NCI-H2081 treated with DMSO at 0.1 percent for 48 hours (cell line): ENCODE results near the gene L3MBTL4.

ENCODE experiments used
- DNase-seq: peaks from one replicate; lab custom pipeline; 2025; lab: John Stamatoyannopoulos, UW

L3MBTL4 gene

DNA sequence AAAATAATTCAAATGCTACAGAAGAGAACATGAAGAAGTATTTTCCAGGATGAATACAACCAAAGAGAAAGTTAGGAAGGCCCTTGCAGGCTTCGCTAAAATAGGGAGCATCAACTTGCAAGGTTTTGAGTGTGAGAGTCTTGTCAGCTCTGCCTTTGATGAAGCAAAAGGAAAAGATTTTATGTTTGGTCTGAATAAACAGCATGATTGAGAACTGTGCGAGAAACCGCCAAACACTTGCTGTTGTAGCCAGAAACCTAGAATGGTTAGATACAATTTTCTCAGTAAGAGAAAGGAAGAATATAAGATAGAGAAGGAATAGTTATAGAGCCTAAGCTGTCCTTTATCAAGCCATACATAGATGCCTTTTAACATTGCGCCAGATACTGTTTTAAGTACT lies 163.6 kb downstream of the L3MBTL4 start:
- no peak for DNase-seq

DNA sequence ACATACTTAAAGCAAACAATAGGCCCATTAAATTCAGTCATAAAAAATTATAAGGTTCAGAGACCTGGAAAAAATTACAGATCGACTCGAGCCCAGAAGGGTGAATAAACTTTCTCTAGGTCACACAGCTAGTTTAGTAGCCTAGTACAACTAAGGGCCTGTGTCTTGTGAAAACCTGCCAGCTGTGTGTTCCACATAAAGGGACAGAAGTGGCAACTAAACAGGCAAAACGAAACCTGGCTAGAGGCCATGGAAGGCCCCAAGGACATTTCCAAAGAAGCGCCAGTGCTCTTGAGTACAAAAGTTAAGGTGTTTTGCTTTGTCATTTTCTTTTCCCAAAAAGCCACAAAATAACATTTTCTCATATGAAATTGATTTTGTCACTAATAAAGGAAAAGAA lies 164.9 kb downstream of the L3MBTL4 start:
- no peak for DNase-seq

DNA sequence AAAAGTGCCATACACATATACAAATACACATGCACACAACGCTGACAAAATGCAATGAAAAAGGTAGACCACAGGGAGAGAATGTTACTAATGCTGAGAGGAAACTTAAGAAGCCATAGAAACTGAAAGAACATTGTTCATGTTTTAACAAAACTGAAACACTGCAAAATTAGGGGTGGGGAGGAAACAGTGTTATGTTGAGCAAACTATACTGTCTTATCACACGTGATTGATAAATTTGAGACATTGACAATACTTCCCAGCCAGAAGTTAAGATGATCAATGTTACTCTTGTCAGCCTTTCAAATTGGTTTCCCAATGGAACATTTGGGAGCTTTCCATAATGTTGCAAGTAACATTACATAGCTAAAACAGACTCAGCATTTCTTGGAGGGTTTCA lies 165.5 kb downstream of the L3MBTL4 start:
- no peak for DNase-seq

DNA sequence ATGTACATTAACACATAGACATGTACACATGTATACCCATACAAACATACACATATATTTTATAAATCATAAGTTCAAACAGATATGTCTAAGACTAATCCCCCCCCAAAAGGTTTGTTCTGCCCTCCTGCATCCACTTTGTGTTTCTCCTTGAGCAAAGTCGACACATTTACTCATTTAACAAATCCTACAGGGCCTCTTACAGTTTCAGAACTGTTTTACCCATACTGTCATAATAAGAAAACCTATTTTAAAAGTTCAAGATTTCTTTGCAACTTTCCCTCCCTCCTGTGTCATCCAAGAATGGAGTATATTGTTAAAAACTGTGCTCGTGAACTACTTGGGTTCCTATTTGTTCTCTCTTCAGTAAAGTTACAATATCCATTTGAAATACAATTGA lies 166.7 kb downstream of the L3MBTL4 start:
- no peak for DNase-seq

DNA sequence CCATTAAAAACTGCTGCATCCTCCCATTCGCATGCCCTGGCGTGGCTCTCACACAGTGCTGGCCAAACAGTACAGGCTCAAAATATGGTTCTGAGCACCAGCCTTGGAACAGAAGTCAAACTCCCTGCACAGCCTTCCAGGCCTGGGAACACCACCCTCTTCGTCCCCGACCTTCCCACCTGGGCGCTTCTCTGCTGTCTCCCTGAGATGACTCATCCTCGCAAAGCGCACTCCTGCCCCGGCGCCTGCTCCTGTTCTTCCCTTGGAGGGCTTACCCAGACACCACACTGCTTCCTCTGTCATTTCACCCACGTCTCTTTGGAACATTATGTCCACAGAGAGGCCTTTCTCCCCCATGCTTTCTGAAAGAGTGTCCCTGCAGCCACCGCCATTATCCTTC lies 172.7 kb downstream of the L3MBTL4 start:
- no peak for DNase-seq

DNA sequence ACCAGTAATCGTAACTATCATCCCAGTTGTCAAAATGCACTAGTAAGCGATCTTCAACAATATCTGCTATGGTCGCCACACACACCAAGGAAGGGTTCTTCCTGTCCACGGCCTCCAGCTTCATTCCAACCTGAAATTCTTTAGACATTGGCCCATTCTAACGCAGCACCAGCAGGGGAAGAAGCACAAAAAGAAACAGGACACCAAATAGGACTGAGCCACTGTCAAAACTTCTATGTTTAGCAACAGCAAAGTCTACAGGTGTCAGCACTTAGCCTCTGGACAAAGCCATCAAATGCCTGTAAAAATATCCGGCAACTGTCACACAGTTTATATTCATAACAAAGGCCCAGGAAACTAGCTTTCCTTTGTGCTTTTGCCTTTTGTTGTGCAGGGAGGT lies 175.0 kb downstream of the L3MBTL4 start:
- DNase-seq: no peak

DNA sequence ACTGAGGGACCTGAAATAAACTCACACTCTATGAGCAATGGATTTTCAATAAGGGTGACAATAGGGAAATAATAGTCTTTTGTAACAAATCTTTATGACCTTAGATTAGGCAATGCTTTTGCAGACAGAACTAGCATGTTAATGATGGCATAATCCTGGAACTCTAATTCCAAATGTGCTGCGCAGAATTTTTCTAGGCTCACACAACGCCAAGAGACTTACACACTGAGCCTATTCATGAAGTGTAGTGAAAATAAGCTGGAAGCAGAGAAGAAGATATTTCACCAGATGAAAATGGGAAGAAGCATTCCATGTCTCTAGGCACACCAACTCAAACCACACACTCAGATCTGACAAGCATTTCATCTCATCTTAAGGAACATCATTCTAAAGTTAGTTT lies 178.5 kb downstream of the L3MBTL4 start:
- DNase-seq: no peak

DNA sequence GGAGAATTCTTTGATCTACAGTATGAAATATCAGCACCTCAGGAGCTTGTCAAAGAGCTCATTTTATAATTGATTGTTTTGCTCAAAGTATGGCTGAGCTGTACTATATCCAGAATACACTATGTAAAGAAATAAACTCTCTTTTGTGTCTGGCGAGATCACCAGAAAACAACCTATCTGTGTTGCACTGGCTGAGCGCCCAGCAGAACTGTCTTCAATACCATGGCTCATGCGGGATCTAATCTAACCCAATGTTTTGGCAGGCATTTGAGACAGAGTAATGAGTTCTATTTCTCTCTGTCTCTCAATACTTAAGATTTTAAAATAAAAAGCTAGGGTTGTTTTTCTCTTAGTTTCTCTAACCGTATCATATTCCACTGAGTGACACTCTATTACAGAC lies 192.4 kb downstream of the L3MBTL4 start:
- DNase-seq: no peak

DNA sequence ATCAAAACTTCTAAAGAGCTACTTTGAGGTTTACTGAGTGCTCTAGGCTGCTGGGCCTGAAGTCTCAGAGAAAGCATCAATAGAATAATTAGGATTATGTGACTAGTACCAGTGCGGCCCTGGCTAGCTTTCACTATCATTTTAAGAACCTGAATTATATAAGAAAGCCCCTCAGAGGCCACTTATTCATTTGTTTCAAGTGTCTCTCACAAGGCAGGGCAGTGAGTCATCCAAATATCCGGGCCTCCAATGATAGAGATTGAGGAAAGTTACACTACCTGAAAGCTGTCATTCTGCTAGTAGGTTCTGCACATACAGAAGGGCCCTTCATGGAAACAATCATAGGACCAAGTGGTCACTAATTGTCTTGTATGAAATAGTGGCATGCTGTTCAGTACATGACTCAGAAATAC lies 193.1 kb downstream of the L3MBTL4 start:
- no peak for DNase-seq

DNA sequence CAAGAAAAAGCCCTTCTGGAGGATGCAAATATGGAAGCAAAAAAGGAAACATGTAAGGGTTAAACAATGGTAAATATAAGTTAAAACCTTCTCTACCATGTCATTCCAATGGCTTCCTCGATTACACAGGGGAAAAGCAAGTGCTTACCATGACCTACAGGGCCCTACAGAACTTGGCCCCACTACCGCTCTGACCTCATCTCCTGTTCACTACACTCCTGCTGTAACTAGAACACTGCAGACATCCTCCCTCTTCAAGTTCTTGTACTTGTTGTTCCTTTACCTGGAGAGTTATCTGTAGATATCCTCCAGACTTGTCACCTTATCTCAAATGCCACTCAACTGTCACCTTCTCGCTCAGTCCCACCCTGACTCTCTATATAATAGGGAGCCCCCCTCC lies 194.6 kb downstream of the L3MBTL4 start:
- no peak for DNase-seq

DNA sequence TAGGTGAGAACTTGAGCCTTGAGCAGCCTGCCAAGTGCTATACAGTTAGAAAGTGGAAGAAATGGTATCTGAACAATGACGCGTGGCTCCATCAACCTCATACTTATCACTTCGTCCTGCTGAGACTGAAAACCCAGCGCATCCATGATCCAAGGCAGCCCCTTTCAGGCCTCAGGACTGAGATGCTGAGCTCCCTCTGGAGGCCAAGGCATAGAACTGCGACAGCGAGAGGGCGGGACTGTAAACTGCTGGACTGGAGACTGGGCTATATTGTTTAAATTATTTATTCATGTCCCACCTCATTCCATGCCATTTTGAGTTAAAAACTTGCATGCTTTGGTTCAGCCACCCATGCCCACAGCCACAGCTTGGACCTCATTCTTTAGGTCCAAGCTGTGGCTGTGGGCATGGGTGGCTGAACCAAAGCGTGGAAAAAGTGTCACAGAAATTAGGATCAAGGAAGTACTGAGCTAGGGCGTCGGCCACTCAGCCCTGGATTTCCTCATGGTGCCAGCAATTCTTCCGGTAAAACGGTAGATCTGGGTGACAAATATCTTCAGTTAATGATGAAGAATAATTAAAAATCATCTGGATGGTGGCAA lies 195.5 kb downstream of the L3MBTL4 start:
- no peak for DNase-seq

DNA sequence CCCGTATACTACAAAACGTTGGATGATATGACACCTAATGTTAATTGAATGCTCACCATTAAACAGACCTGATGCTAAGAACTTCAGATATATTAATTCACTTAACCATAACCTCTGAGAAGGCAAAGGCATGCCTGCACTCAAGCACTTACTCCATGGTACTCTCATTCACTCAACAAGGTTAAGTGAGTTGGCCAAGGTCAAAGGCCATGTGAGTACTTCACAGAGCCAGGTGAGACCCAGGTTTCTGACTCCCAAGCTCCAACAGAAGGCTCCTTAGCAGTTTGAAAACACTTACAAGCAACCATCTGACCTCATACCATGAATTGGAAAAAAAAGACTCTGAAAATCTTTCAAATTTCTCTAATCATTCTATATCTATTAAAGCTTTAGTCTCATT lies 198.8 kb downstream of the L3MBTL4 start:
- no peak for DNase-seq

DNA sequence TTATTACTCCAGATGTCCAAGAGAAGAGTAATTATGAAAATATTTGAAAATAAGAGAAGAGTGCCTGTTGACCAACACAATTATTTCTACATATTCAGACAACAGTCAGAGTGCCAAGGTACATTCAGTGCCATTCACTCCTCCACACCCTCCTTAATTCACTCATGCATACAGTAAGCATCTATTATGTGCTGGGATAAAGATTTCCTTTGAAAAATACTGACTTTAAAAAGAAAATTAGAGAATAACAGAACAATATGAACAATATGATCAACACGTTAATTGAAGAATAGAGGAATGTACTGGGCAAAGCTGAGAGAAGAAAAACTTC lies 203.6 kb downstream of the L3MBTL4 start:
- DNase-seq: no peak

DNA sequence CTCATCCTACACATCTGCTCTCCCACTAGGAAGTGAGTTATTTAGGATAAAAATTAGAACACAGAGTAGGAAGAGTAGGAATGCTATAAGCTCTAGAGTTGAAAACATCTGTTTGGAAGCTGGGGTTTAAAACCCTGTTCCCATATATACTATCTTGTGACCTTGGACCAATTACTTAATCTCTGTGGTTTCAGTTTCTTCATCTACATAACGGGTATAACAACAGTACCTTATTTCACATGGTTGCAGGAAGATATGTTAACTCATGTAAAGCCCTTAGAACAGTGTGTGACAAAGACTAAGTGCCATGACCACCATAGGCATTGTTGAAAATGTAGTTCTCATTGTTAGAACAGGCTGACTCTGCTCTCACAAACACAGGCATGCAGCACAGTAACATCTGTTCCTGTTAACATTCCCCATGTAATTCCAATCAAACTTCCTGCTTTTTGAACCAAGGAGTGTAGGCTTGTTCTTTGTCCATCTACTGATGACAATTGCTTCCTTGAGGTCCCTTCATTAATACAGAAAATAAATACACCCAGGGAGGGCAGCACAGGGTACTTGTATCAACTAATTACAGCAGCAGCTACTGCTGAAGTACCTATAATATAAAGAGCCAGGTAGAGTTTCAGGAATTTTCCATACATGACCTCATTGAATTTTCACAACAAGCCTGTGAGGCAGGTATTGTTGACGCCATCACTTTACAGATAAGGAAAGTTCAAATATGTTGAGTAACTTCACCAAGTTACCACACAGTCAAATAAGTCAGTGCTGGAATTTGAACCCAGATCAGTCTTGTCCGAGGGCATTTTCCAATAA lies 204.2 kb downstream of the L3MBTL4 start:
- DNase-seq: no peak

DNA sequence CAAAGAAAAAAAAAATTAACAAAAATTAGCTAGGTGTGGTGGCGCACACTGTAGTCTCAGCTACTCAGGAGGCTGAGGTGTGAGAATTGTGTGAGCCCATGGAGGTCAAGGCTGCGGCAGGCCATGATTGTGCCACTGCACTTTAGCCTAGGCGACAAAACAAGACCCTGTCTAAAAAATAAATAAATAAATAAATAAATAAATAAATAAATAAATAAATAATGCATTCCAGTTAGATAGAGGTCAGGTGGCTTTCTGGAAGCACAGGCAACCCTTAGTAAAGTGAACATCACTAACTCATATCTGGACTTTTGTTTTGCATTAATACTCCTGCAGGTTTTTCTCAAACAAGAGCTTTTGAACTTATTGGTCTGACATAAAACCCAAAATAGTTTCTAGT lies 206.8 kb downstream of the L3MBTL4 start:
- no peak for DNase-seq

DNA sequence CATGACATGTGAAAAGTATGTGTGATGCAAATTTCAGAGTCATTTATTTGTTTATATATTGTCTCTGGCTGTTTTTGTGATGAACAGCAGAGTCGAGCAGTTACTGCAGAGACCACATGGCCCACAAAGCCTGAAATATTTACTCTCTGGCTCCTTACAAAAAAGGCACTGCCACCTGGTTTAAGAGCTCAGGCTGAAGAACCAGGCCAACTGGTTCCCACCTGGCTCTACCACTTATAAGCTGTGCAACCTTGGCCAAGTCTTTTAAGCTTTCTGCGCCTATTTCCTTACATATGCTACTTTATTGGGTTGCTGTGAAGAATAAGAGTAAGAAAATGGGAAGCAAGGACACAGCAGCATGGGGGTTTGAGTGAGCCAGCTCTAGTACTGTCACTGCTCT lies 207.6 kb downstream of the L3MBTL4 start:
- no peak for DNase-seq

DNA sequence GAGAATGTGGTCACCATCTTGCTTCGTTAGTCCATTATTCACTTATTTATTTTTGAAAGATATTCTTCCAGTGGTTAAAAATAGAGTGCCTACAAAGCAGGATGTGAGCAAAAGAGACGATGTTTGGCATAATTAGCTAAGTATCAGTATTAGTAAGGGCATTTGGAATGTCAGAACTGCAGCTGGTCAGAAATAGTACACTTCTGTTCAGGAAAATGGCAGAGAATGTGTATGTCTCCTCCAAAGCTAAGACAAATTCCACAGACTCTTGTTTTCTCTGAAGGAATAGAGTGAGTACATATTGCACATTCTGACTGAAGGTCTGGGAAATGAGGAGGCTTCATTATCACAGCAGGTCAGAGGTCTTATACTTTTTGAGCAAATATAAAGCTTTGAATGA lies 209.0 kb downstream of the L3MBTL4 start:
- DNase-seq: no peak

DNA sequence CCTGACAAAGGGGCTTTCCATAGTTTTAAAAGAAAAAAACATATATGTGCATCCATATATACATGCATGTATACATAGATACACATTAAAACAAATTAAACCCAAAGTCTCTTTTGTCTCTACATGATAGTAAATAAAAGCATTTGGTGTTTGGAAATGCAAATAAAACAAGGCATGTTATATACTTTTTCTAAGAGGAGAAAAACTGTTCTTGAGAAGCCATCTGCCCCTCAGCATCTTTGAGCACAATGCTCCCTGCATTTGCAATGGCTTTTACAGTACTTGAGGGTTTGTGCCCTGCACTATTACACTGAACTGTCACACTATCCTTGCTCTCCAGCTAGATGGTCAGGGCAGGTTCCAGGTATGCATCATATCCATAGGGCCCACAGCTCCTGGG lies 210.2 kb downstream of the L3MBTL4 start:
- DNase-seq: no peak

DNA sequence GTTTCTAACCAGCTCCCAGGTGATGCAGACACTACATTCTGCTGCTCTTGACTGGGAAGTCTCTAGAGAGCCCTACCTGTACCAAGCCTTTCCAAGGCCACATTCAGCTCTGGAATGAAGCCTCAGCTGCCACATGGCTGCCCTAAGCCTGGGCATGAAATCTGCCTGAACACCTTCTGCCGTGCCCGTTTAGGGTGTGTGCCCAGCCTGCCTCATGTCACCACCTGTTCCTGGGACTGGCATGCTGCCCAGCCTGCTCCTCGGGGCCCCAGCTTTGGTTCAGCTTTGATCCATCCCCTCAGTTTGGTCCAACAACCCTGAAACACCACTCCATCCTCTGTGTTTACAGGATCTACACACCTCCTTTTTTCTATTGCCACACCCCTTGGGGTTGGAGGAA lies 210.9 kb downstream of the L3MBTL4 start:
- no peak for DNase-seq

DNA sequence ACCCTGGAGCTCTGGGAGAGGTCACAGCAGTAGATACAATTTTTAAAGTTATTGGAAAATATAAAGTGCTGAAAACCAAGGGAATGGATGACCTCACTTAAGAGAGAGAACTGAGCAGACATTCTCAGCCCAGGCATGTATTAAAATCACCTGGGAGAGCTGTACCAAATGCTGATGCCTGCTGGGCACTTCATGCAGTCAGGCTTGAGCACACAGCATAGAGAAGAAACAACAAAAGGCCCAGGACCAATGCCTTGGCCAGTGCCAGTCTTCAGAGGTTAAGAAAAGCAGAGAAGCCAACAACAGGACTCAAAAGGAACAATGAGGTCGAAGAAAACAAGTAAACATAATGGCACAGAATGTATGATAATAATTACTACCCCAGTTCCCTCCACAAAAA lies 211.8 kb downstream of the L3MBTL4 start:
- no peak for DNase-seq

DNA sequence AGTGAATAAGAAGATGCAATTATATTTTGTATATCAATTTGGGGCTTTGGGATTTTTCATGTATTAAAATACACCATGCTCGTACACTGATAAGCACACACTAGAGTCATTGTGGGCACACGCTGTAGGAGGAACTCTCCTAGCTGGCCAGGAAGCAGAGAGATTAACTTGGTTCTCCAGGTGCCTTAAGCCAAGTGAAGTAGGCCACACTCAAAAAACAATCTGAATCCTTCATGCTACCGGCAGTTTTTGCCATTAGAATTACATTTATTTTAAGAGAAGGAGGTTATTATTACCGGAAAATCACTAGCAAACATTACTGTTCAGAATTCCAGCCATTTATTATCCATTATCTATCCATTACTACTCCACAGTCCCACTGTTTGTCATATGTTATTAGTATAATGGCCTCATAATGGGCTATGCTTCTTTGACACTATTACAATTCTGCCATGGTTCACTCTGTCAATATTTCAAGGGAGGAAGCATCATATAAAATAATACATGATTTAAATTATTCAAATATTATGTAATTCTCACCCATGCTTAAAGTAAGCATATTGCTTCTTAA lies 214.4 kb downstream of the L3MBTL4 start:
- DNase-seq: peak; percentile 28

DNA sequence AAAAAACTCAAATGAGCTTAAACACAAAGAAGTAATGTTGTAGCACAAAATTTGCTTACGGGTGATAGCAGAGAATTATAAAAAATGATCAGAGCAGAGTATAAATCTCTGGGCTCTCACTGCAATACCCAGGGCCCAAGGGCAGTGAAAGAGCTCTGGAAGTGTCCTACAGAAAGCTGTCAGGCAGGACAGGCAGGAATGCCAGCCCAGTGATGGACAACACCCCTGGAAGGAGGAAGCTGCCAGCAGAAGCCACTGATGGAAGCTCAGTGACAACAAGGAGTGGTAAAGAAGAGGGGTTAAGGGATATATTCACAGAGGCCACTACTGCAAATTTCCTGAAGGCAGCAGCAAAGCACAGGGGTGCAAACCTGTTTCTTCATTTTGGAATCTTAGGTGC lies 214.9 kb downstream of the L3MBTL4 start:
- DNase-seq: no peak

DNA sequence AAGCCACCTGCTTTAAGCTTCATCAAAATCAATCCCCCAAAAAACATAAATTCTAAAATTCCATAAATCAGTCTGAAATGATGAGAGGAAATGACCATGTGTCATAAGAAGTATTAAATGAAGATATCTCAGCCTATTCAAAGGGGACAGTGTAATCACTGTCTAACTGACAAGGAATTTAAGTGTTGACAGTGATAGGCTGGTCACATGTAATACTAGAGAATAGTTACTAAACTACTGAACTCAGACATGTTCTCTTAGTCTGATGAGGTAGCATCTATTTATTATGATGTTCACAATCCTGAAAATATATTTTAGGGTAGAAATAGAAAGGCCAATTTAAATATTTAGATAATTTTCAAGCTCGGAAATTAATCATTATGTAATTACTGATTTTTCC lies 216.1 kb downstream of the L3MBTL4 start:
- no peak for DNase-seq

DNA sequence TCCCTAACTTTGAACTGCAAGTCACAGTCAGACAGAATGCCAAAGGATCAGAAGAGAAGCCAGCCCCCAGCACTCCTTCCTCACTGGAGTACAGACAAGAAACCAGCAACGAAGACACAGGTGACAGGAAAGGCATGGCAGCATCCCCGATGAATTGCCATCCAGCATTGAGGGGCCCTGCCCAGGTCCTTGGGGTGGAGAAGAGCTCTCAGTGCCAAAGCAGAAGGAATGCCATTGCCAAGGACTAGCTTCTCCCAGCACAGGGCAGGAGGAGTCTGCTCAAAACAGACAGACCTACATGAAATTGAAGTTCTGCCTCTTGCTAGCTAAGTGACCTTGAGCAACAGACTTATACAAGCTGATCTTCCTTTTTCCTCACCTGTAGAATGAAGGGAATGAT lies 220.1 kb downstream of the L3MBTL4 start:
- no peak for DNase-seq
